Panc1 (cell line): Measurements from ENCODE around the gene EDAR. TPM values are rescaled to one million over a fixed set of nuclear protein-coding genes. Genes with fewer than 3 reads are reported as not detected.

Experiments used
- ATAC-seq: fragments of 200-7000 bp; cut with Tn5 transposase; 2 replicates; pipeline ENCODE4 v1.9.1; 2020; ENCODE audit warnings: mild to moderate bottlenecking, moderate library complexity
- BruUV-seq: library from RNA; stranded (reverse); fragments of 400-500 nt; replicated peaks from 2 replicates; lab custom pipeline; 2021; lab: Mats Ljungman, UMichigan
- CTCF ChIA-PET: fragments of 300-600 bp; sonication (Branson Sonifier 250); formaldehyde crosslinking; loops from one replicate; lab custom pipeline; 2022; ENCODE audit warnings: antibody characterized with exemption; lab: Charles Lee
- POLR2A ChIA-PET: fragments of 300-600 bp; sonication (Branson Sonifier 250); formaldehyde crosslinking; loops from one replicate; lab custom pipeline; 2022; ENCODE audit warnings: antibody characterized with exemption; lab: Charles Lee
- DNase-seq: peaks from one replicate; pipeline ENCODE4 v3.0.0-alpha.2; 2010; ENCODE audit warnings: low read depth, low spot score
- H3K27ac ChIP-seq: 2 replicates; pipeline ENCODE4 v1.5.1; 2011; ENCODE audit warnings: mild to moderate bottlenecking, low read length, inconsistent platforms
- H3K27me3 ChIP-seq: fragments of 200-500 bp; sonication (Bioruptor generic); 2 replicates; pipeline ENCODE4 v1.6.0; 2014; ENCODE audit warnings: low read length, inconsistent platforms; ENCODE audit not compliant: control insufficient read depth, insufficient read depth
- H3K36me3 ChIP-seq: fragments of 200-500 bp; sonication (Bioruptor generic); 2 replicates; pipeline ENCODE4 v1.5.1; 2014; ENCODE audit warnings: inconsistent platforms, mild to moderate bottlenecking, low read length, moderate library complexity; ENCODE audit not compliant: control insufficient read depth, insufficient read depth
- H3K4me1 ChIP-seq: 2 replicates; pipeline ENCODE4 v1.5.1; 2011; ENCODE audit warnings: inconsistent platforms, mild to moderate bottlenecking, low read length, moderate library complexity; ENCODE audit not compliant: control insufficient read depth, insufficient read depth
- H3K4me3 ChIP-seq, 2 experiments: 2 replicates each; pipeline ENCODE4 v1.5.1; 2011 to 2012; ENCODE audit warnings: low read depth in 2 of 2, low read length in 2 of 2, mild to moderate bottlenecking in 2 of 2, inconsistent platforms in 1 of 2, moderate library complexity in 1 of 2
- H3K9me3 ChIP-seq: fragments of 200-500 bp; sonication (Bioruptor generic); 2 replicates; pipeline ENCODE4 v1.5.1; 2014; ENCODE audit warnings: low read depth, mild to moderate bottlenecking, inconsistent platforms, low read length, moderate library complexity; ENCODE audit not compliant: control insufficient read depth, insufficient read depth
- POLR2AphosphoS5 ChIP-seq: IDR thresholded peaks from 2 replicates; pipeline ENCODE4 v1.6.1; 2012; ENCODE audit warnings: mild to moderate bottlenecking, low read depth, low read length, moderate library complexity
- SIN3A ChIP-seq: IDR thresholded peaks from 2 replicates; pipeline ENCODE4 v1.6.1; 2012; ENCODE audit warnings: low read depth, mild to moderate bottlenecking, low read length, moderate library complexity, borderline replicate concordance; ENCODE audit not compliant: insufficient read depth
- TCF7L2 ChIP-seq: IDR thresholded peaks from 2 replicates; pipeline ENCODE4 v1.6.1; 2011; ENCODE audit warnings: mild to moderate bottlenecking, low read depth, low read length, inconsistent platforms
- in situ Hi-C: cut with HindIII; loops from 2 replicates; pipeline ENCODE4 v1.10.0; 2016; ENCODE audit warnings: low sequenced_read_pairs, low pct_unique_long_range_greater_than_20kb
- intact Hi-C: fragments of 100-400 bp; cut with micrococcal nuclease; formaldehyde crosslinking; loops from one replicate; pipeline ENCODE4 v1.10.0; 2022; ENCODE audit not compliant: unreplicated experiment
- total RNA-seq: library from RNA; stranded (reverse); gene quantifications from one replicate; pipeline ENCODE4 v1.2.1, GENCODE V29; 2021; ENCODE audit not compliant: unreplicated experiment
- TF ChIP-seq, protein P1 (sequence below), 2 experiments: IDR thresholded peaks; 2 replicates each; pipeline ENCODE4 v1.6.1; 2011 to 2012; ENCODE audit warnings: low read depth in 2 of 2, control low read depth in 1 of 2, low read length in 1 of 2, mild to moderate bottlenecking in 1 of 2, moderate library complexity in 1 of 2; ENCODE audit not compliant: insufficient read depth in 1 of 2
- TF ChIP-seq, protein P2 (sequence below): fragments of 450-650 bp; IDR thresholded peaks from 2 replicates; pipeline ENCODE4 v1.5.1; 2017; ENCODE audit warnings: mild to moderate bottlenecking

EDAR gene
- total RNA-seq, 1 experiment from 2014 or later = not detected

DNA sequence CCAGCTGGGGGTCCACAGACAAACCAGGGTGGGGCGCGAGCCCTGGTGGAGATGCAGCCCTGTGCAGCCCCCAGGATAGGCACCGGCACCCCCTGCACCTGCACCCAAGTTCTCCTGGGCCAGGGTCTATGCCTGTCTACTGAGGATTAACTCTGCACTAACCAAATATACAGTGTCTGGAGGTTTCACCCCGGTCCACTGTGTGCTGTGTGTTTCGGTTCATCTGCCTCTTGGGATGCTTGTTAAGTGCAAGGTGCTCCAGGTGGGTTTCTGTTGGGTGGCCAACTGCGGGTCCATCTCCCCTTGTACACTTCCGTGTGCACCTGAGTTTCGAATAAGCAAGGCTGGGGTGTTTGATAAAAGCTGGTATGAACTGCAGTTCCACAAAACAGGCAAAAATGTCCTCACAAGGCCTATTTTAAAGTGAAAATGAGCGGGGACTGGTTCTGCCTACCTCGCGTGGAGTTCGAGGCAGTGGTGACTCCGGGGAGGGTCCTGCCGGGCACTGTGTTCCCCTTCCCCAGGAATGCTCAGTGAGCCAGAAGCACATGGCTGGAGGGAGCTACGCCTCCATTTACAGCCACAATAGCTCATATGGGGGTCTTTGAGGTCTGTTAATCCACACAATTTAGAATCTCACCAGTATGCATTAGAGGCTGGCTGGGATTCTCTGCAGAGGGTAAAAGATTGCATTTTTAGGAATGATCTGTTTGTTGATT, 70.7 kb downstream of the EDAR start:
- CTCF ChIA-PET = no interaction called here
- in situ Hi-C loops = no loop called here

DNA sequence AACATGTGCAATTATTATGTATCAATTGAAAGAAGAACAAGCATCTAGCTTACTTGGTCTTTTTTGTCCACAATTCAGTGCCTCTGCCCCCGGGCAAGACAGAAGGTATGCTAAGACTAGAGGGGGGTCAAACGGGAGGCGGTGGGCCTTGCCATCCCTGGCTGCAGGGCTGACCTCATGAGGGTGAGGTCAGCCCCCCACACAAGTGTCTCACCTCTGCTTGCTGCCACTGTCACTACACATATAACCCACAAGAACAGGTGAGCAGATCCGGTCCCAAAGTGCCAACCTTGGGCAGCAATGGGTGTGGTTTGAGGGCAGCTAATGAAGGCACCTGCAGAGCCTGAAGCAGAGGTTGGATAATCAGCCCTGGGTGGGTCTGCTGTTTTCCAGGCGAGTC, 71.5 kb downstream of the EDAR start:
- TF ChIP-seq POLR2AphosphoS5 (no peak), TCF7L2 (no peak), SIN3A (no peak)
- TF ChIP-seq, protein P1, sequence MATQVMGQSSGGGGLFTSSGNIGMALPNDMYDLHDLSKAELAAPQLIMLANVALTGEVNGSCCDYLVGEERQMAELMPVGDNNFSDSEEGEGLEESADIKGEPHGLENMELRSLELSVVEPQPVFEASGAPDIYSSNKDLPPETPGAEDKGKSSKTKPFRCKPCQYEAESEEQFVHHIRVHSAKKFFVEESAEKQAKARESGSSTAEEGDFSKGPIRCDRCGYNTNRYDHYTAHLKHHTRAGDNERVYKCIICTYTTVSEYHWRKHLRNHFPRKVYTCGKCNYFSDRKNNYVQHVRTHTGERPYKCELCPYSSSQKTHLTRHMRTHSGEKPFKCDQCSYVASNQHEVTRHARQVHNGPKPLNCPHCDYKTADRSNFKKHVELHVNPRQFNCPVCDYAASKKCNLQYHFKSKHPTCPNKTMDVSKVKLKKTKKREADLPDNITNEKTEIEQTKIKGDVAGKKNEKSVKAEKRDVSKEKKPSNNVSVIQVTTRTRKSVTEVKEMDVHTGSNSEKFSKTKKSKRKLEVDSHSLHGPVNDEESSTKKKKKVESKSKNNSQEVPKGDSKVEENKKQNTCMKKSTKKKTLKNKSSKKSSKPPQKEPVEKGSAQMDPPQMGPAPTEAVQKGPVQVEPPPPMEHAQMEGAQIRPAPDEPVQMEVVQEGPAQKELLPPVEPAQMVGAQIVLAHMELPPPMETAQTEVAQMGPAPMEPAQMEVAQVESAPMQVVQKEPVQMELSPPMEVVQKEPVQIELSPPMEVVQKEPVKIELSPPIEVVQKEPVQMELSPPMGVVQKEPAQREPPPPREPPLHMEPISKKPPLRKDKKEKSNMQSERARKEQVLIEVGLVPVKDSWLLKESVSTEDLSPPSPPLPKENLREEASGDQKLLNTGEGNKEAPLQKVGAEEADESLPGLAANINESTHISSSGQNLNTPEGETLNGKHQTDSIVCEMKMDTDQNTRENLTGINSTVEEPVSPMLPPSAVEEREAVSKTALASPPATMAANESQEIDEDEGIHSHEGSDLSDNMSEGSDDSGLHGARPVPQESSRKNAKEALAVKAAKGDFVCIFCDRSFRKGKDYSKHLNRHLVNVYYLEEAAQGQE (IDR thresholded peaks at IDR 0.05; ENCODE audit: insufficient read depth in 1 of 2, low read depth in 2 of 2, low read length in 1 of 2) = no peak
- TF ChIP-seq, protein P2, sequence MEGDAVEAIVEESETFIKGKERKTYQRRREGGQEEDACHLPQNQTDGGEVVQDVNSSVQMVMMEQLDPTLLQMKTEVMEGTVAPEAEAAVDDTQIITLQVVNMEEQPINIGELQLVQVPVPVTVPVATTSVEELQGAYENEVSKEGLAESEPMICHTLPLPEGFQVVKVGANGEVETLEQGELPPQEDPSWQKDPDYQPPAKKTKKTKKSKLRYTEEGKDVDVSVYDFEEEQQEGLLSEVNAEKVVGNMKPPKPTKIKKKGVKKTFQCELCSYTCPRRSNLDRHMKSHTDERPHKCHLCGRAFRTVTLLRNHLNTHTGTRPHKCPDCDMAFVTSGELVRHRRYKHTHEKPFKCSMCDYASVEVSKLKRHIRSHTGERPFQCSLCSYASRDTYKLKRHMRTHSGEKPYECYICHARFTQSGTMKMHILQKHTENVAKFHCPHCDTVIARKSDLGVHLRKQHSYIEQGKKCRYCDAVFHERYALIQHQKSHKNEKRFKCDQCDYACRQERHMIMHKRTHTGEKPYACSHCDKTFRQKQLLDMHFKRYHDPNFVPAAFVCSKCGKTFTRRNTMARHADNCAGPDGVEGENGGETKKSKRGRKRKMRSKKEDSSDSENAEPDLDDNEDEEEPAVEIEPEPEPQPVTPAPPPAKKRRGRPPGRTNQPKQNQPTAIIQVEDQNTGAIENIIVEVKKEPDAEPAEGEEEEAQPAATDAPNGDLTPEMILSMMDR = no peak
- intact Hi-C loops (no loop called here), in situ Hi-C loops (no loop called here)
- Histone ChIP-seq H3K9me3 (no peaks in the 10 kb centered on the region), H3K27ac (no peak overlapping the region), H3K4me3 (no peak overlapping the region), H3K4me1 (no peaks in the 10 kb centered on the region), H3K36me3 (no peaks in the 10 kb centered on the region), H3K27me3 (no peaks in the 10 kb centered on the region)
- no peak for ATAC-seq
- ChIA-PET CTCF (no interaction called here), POLR2A (no interaction called here)
- BruUV-seq = no TSS peak
- no peak for DNase-seq

More for the DNA sequence above, 70.7 kb downstream of the EDAR start:
- H3K4me1 ChIP-seq = no peaks in the 10 kb centered on the region
- H3K27ac ChIP-seq = no peak overlapping the region
- no TSS peak for BruUV-seq
- intact Hi-C loops = no loop called here
- no peak overlapping the region for H3K4me3 ChIP-seq
- no peaks in the 10 kb centered on the region for H3K9me3 ChIP-seq
- ATAC-seq = no peak
- TF ChIP-seq TCF7L2 (no peak), SIN3A (no peak), POLR2AphosphoS5 (no peak)
- TF ChIP-seq, protein P2 = no peak
- no peaks in the 10 kb centered on the region for H3K36me3 ChIP-seq
- POLR2A ChIA-PET = interaction anchor here (0.6 kb wide), 1 partner anchor 184 kb away, joined by 3 read pairs; no protein-coding TSS in a partner anchor
- no peaks in the 10 kb centered on the region for H3K27me3 ChIP-seq
- DNase-seq = no peak
